PC-9 (cell line): Measurements from ENCODE around the gene ADGRD1. TPM values are rescaled to one million over a fixed set of nuclear protein-coding genes. Genes with fewer than 3 reads are reported as not detected.
"Not testable (repeated sequence)": the region's sequence is repeated elsewhere in the genome, so short reads cannot be mapped to it uniquely, and the experiment has no call there.

Experiments
- BruUV-seq: library from RNA; stranded (reverse); fragments of 400-500 nt; replicated peaks from 2 replicates; lab custom pipeline; 2021; lab: Mats Ljungman, UMichigan
- CTCF ChIA-PET: fragments of 300-600 bp; sonication (Branson Sonifier 250); formaldehyde crosslinking; loops from one replicate; lab custom pipeline; 2022; ENCODE audit warnings: antibody characterized with exemption; lab: Charles Lee
- POLR2A ChIA-PET: fragments of 300-600 bp; sonication (Branson Sonifier 250); formaldehyde crosslinking; loops from one replicate; lab custom pipeline; 2022; ENCODE audit warnings: antibody characterized with exemption; ENCODE audit not compliant: unreplicated experiment; lab: Charles Lee
- DNase-seq, 2 experiments: peaks; one replicate each; pipeline versions ENCODE4 v3.0.0 to v3.0.0-alpha.2; 2015 to 2022; ENCODE audit warnings: mixed read lengths in 1 of 2
- H2AFZ ChIP-seq: fragments of 200-600 bp; sonication (generic); 2 replicates; pipeline ENCODE4 v1.8.1; 2017; ENCODE audit warnings: antibody characterized with exemption
- H3F3A ChIP-seq: fragments of 200-600 bp; sonication (generic); 2 replicates; pipeline ENCODE4 v1.8.1; 2017; ENCODE audit warnings: antibody characterized with exemption, mild to moderate bottlenecking, low read depth; ENCODE audit not compliant: insufficient read depth
- H3K27ac ChIP-seq: fragments of 200-600 bp; sonication (generic); 2 replicates; pipeline ENCODE4 v1.6.1; 2016; ENCODE audit warnings: mixed run types
- H3K27me3 ChIP-seq: fragments of 200-600 bp; sonication (generic); 2 replicates; pipeline ENCODE4 v1.6.1; 2016; ENCODE audit warnings: low read depth, mixed run types; ENCODE audit not compliant: insufficient read depth
- H3K36me3 ChIP-seq: fragments of 200-600 bp; sonication (generic); 2 replicates; pipeline ENCODE4 v1.6.1; 2016; ENCODE audit warnings: low read depth, mixed run types
- H3K4me1 ChIP-seq: fragments of 200-600 bp; sonication (generic); replicated peaks from 2 replicates; pipeline ENCODE4 v1.6.1; 2016; ENCODE audit warnings: mixed run types; ENCODE audit not compliant: insufficient read depth
- H3K4me2 ChIP-seq: fragments of 200-600 bp; sonication (generic); 2 replicates; pipeline ENCODE4 v1.6.1; 2017; ENCODE audit warnings: mixed run types
- H3K4me3 ChIP-seq: fragments of 200-600 bp; sonication (generic); 2 replicates; pipeline ENCODE4 v1.6.1; 2016; ENCODE audit warnings: mixed run types
- H3K79me2 ChIP-seq: fragments of 200-600 bp; sonication (generic); 2 replicates; pipeline ENCODE4 v1.6.1; 2017; ENCODE audit warnings: low read depth, mixed run types
- H3K9me2 ChIP-seq: fragments of 200-600 bp; sonication (generic); 2 replicates; pipeline ENCODE4 v1.8.1; 2017; ENCODE audit warnings: mild to moderate bottlenecking; ENCODE audit not compliant: insufficient read depth
- H3K9me3 ChIP-seq: fragments of 200-600 bp; sonication (generic); 2 replicates; pipeline ENCODE4 v1.8.1; 2016; ENCODE audit warnings: low read depth; ENCODE audit not compliant: insufficient read depth
- H4K20me1 ChIP-seq: fragments of 200-600 bp; sonication (generic); 2 replicates; pipeline ENCODE4 v1.8.1; 2017; ENCODE audit not compliant: insufficient read depth
- EZH2 ChIP-seq: fragments of 200-600 bp; sonication (generic); IDR thresholded peaks from 2 replicates; pipeline ENCODE4 v1.8.0; 2017; ENCODE audit warnings: antibody characterized with exemption, low read depth
- intact Hi-C: fragments of 100-400 bp; cut with micrococcal nuclease; formaldehyde crosslinking; loops from one replicate; pipeline ENCODE4 v1.10.0; 2022; ENCODE audit not compliant: unreplicated experiment
- total RNA-seq: library from RNA; stranded (reverse); gene quantifications from 2 replicates; pipeline ENCODE4 v1.2.3, GENCODE V29; 2021
- TF ChIP-seq, protein P1 (sequence below): fragments of 200-600 bp; sonication (generic); conservative IDR thresholded peaks from 2 replicates; pipeline ENCODE4 v1.6.1; 2017; ENCODE audit warnings: mixed run types, antibody characterized with exemption, mild to moderate bottlenecking, moderate library complexity

ADGRD1 gene
- total RNA-seq, 1 experiment from 2014 or later, result not detected

DNA sequence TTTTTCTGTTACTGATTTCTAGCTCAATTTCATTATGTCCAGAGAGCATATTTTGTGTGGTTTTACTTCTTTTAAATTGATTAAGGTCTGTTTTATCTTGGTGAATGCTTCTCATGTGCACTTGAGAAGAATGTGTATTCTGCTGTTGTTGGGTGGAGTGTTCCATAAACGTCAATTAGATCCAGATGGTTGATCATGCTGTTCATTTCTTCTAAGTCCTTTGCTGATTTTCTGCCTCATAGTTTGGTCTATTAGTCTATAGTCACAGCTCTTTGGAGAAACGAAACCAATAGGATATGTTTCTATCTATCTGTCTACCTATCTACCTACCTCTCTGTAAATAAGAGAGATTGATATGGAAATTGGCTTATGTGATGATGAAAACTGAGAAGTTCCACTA lies 17.1 kb upstream of the ADGRD1 start:
- Histone ChIP-seq H2AFZ (no peak overlapping the region), H3K4me2 (no peak overlapping the region), H3K36me3 (no peaks in the 10 kb centered on the region), H3K79me2 (no peaks in the 10 kb centered on the region), H4K20me1 (no peaks in the 10 kb centered on the region), H3K9me2 (no peaks in the 10 kb centered on the region), H3K27ac (no peak overlapping the region), H3K9me3 (no peaks in the 10 kb centered on the region), H3F3A (no peaks in the 10 kb centered on the region), H3K4me1 (no peaks in the 10 kb centered on the region), H3K4me3 (no peak overlapping the region), H3K27me3 (peaks cover 70% of the 10 kb centered on the region)
- POLR2A ChIA-PET, result no interaction called here
- BruUV-seq, result no TSS peak
- CTCF ChIA-PET, result no interaction called here
- no peak for DNase-seq
- intact Hi-C loops, result no loop called here
- no peak for TF ChIP-seq EZH2
- TF ChIP-seq, protein P1, sequence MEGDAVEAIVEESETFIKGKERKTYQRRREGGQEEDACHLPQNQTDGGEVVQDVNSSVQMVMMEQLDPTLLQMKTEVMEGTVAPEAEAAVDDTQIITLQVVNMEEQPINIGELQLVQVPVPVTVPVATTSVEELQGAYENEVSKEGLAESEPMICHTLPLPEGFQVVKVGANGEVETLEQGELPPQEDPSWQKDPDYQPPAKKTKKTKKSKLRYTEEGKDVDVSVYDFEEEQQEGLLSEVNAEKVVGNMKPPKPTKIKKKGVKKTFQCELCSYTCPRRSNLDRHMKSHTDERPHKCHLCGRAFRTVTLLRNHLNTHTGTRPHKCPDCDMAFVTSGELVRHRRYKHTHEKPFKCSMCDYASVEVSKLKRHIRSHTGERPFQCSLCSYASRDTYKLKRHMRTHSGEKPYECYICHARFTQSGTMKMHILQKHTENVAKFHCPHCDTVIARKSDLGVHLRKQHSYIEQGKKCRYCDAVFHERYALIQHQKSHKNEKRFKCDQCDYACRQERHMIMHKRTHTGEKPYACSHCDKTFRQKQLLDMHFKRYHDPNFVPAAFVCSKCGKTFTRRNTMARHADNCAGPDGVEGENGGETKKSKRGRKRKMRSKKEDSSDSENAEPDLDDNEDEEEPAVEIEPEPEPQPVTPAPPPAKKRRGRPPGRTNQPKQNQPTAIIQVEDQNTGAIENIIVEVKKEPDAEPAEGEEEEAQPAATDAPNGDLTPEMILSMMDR, result no peak

DNA sequence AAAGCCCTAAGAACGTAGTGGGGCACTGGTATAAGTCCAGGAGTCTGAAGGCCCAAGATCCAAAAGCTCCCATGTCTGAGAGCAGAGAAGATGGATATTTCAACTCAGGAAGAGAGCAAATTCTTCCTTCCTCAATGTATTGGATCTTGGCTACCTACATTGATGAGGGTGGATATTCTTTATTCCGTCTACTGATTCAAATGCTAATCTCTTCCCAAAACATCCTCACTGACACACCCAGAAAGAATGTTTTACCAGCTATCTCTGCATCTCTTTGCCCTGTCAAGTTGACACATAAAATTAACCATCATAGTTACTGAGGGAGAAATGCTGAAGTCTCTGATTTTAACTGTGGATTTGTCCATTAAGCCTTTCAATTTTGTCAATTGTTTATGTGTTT lies 16.6 kb upstream of the ADGRD1 start:
- POLR2A ChIA-PET, result no interaction called here
- Histone ChIP-seq H3K4me2 (no peak overlapping the region), H3K4me3 (no peak overlapping the region), H3K27me3 (peaks cover 67% of the 10 kb centered on the region), H3K9me2 (no peaks in the 10 kb centered on the region), H3K27ac (no peak overlapping the region), H3K79me2 (no peaks in the 10 kb centered on the region), H2AFZ (no peak overlapping the region), H3K36me3 (no peaks in the 10 kb centered on the region), H3K9me3 (no peaks in the 10 kb centered on the region), H4K20me1 (no peaks in the 10 kb centered on the region), H3F3A (no peaks in the 10 kb centered on the region), H3K4me1 (no peaks in the 10 kb centered on the region)
- no TSS peak for BruUV-seq
- no peak for DNase-seq
- TF ChIP-seq, protein P1, result no peak
- TF ChIP-seq EZH2, result no peak
- intact Hi-C loops, result no loop called here
- CTCF ChIA-PET, result no interaction called here

DNA sequence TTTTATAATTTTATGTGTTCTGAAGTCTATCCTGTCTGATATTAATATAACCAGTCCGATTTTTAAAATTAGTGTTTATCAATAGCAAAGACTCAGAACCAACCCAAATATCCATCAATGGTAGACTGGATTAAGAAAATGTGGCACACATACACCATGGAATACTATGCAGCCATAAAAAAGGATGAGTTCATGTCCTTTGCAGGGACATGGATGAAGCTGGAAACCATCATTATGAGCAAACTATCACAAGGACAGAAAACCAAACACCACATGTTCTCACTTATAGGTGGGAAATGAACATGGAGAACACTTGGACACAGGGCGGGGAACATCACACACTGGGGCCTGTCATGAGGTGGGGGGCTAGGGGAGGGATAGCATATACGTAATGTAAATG lies 16.2 kb upstream of the ADGRD1 start:
- H4K20me1 ChIP-seq, H2AFZ ChIP-seq, H3K9me2 ChIP-seq, H3K27ac ChIP-seq, POLR2A ChIA-PET, intact Hi-C loops, H3K36me3 ChIP-seq, BruUV-seq, H3K4me2 ChIP-seq, H3K9me3 ChIP-seq, H3K4me1 ChIP-seq, DNase-seq, H3K4me3 ChIP-seq, H3K79me2 ChIP-seq, H3F3A ChIP-seq, CTCF ChIA-PET: not testable (repeated sequence)
- H3K27me3 ChIP-seq, result peaks cover 64% of the 10 kb centered on the region

DNA sequence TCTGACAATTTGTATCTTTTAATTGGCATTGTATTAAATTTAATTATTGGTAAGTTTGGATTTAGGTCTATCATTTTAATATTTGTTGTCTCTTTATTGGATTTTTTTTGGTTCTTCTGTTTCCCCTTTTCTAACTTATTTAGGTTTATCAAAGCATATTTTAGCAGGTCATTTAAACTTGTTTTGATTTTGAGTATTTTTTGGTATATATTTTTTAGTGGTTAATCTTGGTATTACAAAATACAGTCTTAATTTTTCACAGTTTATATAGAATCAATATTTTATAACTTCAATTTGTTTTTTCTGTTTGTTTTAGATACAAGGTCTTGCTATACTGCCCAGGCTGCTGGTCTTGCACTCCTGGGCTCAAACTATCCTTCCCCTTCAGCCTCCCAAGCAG lies 15.5 kb upstream of the ADGRD1 start:
- ChIA-PET CTCF (no interaction called here), POLR2A (no interaction called here)
- TF ChIP-seq, protein P1, result no peak
- no peak for TF ChIP-seq EZH2
- no peaks in the 10 kb centered on the region for H4K20me1 ChIP-seq
- no peaks in the 10 kb centered on the region for H3K4me1 ChIP-seq
- BruUV-seq, result no TSS peak
- H3F3A ChIP-seq, result no peaks in the 10 kb centered on the region
- H3K9me3 ChIP-seq, result no peaks in the 10 kb centered on the region
- no peak for DNase-seq
- H3K4me2 ChIP-seq, result no peak overlapping the region
- intact Hi-C loops, result no loop called here
- H3K36me3 ChIP-seq, result no peaks in the 10 kb centered on the region
- H3K4me3 ChIP-seq, result no peak overlapping the region
- H2AFZ ChIP-seq, result no peak overlapping the region
- no peaks in the 10 kb centered on the region for H3K79me2 ChIP-seq
- peaks cover 57% of the 10 kb centered on the region for H3K27me3 ChIP-seq
- H3K27ac ChIP-seq, result no peak overlapping the region
- H3K9me2 ChIP-seq, result no peaks in the 10 kb centered on the region
